HG03354 (cell line): ENCODE results near the gene NID2.

Experiments
- ATAC-seq: cut with Tn5 transposase; IDR thresholded peaks from one replicate; pipeline ENCODE4 v1.9.1; 2021; ENCODE audit warnings: mild to moderate bottlenecking; ENCODE audit not compliant: unreplicated experiment, poor library complexity, severe bottlenecking

The NID2 gene

DNA sequence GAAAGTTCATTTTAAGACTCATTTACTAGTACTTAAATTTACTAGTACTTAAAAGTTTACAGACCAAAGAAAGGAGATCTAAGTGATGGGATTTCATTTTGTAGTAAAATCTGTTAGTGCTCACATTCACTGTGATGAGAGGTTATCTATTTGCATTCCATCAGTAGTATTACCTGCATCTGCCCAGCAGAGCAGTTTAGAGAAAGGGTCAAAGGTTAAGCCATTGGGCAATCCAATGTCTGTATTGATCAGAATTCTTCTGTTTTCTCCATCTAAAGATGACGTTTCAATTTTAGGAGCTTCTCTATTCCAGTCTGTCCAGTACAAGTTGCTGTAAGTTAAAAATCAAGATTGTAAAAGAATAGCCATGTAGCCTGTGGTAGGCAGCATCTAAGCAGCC is 61.2 kb downstream of the NID2 start:
- ATAC-seq, result no peak

DNA sequence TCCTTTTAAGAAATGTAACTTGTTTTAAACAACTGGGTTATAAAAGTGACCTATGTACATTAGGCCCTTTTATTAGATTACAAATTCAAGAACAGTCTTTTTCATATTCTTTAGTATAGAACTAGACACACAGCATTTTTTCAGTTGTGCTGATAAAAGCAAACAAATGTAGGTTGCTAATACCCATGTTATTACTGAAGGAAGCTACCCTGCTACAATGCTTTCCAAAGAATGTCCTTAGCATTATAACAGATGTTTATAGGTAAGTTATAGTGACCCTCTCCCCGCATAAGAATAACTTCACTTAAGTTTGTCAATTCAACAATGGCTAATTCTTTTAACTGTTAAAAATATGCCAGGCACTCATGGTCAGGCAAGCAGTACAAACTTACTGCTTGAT is 61.6 kb downstream of the NID2 start:
- no peak for ATAC-seq

DNA sequence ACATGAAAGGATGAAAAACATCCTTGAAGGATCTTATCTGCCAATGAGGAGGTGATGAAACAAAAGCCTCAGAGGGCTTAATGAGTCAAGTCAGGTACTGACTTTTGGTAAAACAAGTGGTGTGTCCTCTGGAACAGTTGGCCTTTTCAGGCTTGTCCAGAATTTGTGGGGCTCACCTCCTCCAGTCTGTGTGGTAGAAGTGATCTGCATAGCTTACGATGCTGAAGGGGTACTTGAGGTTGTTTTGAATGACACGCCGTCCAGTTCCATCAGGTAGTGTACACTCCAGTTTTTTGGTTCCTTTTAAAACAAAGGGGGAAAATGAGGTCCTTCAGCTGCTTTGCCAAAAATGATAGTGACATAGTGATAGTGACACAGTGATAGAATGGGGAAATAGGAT is 62.5 kb downstream of the NID2 start:
- no peak for ATAC-seq

DNA sequence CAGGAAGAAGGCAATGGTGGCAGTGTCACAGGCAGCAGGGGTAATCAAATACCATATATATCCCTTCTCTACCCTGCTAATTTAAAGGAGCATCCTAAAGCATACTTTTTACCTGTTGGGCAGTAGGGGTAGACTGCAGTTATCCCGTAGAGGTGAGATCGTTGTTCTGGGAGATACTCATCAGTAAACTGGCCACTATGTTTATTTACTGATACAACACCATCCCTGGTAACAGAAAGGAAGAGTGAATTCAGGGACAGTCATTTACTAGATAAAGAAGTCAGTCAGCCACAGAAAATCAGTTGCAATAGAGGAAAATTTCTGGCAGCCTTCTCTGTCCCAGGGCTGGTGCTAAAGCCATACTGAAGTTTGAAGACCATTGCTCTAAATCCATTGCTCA is 63.2 kb downstream of the NID2 start:
- ATAC-seq, result no peak

DNA sequence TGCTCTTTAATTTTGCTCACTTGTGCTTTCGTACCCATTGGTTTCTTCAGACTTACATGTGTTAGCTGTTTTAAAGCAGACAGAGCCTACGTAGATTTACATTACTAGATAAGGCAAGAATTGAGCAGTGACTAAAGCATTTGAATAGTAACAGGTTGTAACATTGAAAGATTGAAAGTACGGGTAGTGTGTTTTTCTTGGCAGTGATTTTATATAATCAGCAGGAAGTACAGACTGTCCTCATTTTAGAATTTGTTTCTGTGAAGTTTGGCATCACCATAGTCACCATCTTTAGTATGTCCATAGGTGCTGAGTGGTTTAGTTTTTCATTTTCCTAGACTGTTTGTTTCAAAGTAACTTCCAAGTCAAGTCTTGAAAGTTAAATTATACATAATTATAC is 65.5 kb downstream of the NID2 start:
- ATAC-seq, result no peak

DNA sequence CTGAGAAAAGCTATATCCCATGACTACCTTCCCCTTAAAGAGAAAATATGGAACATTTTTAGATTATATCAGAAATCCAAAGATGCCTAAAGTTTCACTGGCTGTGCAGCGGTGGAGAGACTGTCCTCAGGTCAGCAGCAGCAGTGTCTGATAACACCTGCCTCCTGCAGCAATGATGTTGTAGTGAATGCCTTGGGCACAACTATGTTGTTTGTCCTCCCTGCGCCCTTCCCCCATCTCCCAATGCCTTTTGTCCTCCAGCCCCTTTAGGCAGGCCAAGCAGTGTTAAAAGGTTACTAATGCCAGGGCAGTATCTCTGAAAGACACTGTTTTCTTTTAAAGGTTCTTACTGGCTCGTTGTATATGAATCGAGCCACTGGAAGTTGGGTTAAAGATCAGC is 66.3 kb downstream of the NID2 start:
- no peak for ATAC-seq

DNA sequence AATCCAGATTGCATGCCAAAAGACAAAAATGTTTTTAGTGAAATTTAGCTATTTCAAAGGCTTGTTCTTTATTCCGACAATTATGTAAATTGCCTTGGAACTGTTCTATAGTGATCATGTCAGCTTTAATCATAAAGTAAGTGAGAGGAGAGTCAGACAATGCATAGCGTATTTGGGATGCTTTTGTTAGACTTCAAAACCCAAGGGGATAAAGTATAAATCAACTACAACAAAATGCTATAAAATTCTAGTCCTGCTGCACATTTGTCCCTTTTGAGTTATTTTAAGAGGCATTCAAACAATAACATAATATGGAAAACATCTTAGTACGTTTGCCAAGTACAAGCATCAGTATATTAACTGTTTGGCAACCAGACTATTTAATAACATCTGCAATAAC is 68.2 kb downstream of the NID2 start:
- ATAC-seq, result no peak

DNA sequence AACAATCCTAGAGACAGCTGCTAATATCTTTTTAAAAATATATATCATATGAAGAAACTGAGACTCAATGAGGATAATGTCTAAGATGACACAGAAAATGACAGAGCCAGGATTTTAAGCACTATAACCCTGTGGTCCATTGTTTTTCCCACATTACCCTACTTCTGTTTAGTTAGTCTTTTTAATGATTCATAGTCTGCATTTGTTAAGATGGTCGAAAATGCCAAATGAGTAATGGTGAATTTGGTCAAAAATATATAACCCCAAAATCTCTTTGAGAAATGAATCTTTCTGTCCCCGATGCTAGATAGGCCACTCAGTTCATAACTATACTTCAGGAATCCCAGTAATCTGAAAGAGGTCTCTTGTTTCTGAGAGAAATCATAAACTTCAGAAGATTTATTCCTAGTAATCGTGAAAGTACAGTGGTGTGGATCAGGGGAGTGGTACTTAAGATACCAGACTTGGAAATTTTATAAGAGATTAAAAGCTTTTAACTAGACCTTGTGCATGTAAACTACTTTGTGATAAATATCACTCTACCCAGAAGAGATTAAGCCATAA is 68.8 kb downstream of the NID2 start:
- no peak for ATAC-seq

DNA sequence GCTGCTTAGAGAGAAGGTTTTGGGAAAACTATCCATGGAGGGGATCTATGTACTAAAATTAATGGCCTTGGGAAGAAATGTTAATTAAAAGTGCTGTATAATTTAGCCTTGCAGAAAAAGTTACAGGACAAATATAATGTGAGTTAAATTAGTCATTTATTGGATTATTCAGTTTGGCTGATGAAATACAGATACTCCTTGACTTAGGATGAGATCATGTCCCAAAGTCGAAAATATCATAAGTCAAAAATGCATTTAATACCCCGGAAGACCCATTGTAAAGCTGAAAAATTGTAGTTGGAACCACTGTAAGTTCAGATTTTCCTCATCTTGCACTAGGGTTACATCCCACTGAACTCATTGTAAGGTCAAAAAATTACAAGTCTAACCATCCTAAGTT is 69.8 kb downstream of the NID2 start:
- ATAC-seq, result no peak

DNA sequence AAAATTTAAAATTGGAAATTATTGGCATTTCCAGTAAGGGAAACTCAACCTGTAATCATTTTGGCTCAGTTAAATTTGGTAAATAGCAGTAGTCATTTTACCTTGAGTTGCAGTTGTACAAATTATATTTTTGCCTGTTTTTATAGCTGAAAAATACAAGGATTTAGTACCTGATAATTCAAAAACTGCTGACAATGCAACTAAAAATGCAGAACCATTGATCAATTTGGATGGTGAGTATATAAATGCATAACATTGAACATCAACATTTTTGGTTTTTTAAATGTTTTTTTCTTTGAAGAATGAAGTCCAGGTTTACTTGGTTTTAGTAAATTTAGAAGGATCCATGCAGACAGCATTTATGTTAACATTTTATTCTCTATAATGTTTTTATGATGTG is 70.5 kb downstream of the NID2 start:
- no peak for ATAC-seq

DNA sequence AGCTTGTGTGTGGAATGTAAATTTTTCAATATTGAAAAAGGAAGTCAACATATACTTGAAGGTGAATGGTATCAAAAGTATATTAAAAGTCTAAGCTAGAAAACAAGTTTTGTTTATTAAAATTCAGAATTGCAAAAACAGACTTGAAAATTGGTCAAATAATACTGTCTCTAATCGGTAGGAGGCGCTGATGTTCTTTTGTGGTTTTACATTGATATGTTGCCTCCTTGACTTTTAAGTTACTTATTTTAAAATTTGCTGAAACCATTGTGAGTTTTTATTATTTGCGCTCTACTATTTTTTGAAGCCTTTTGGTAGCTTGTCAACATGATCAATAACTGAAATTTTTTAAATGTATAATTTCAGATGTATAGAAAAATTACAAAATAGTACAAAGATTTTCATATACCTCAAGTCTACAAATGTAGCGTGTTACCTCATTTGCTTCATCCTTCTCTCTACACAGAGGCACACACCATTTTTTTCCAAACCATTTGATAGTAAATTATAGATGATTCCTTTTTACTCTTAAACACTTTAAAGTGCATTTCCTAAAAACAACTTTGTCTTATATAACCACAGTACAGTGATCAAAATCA is 72.6 kb downstream of the NID2 start:
- no peak for ATAC-seq

DNA sequence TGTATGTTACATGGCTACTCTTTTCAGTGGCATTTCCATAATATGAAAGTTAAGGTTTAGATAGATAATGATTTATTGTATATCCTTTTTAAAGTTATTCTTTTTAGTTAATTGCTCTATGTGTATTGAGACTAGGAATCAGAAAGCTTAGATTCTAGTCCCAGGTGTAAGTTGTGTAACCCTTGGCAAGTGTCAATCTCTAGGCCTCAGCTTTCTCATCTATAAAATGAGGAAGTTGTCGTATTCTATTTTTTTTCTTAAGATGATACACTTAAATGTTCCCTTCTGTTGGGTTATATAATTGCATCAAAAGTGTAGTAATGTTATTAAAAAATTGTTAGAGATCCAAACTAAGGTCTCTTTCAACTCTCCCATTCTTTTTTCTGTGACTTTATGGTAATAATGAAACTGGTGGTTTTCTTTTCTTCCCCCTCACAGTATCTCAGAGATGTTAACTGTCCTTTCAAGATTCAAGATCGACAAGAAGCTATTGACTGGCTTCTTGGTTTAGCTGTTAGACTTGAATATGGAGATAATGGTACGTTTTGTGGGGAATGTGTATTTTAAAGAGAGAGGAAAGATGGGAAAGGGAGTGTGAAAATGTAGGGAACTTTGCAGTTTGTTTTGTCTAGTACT is 75.5 kb downstream of the NID2 start:
- no peak for ATAC-seq

DNA sequence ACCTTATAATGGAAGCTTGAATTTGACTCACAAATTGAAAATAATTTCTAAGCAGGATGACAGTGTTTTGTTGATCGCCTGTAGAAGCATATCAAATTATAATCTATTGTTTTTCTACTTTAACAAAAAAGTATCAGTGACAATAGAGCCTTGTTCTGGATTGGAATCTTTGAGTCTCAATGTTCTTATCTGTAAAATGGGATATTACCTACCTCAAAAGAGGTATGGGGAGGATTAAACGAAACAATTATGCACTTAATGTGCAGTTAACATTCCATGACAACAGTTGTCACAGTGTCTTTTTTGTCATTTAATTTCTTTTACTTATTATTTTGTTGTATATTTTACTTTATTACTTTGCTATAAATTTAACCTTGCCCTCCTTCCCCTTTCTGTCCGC is 78.4 kb downstream of the NID2 start:
- no peak for ATAC-seq

DNA sequence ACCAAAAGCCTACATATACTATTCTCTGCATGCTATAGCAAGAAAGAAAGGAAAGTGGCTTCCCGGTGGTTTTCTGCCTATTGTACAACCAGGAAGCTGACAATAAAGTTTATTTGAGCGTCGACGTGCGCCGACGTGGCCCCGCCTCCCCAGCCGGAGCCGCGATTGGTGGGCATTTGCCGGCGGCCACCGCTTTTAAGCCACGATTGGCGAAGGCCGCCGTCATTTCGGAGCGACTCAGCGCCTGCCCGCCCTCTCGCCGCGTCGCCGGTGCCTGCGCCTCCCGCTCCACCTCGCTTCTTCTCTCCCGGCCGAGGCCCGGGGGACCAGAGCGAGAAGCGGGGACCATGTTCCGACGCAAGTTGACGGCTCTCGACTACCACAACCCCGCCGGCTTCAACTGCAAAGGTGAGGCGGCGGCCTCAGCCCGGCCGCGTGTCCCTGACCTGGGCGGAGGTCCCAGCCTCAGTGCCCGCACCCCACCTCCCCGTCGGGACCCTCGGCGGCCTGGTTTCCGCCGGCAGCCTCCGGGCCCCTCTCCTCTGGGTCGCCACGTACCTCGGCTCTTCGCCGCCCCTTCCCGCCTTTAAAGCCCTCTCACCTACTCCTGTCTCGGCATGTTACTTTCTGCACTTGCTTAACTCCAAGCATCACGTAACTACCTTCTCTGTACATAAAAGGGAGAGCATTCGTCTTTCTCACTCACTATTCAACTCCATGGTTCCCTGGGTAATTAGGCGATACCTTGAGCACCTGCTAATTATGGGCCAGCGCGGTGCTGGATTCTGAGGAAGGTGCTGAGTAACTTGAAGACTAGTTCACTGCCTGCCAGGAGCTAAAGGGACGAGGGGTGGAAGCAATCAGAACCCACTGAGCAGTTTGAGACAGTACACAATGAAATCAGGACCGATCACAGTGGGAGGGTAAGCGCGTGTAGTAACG is 79.3 kb downstream of the NID2 start, which contains the start of gene RTRAF:
TSS of gene RTRAF (plus strand) at position 254 of the 942 bp plus-strand sequence. CDS start at position 348, 94 bp downstream.
- peak; percentile 98 for ATAC-seq

DNA sequence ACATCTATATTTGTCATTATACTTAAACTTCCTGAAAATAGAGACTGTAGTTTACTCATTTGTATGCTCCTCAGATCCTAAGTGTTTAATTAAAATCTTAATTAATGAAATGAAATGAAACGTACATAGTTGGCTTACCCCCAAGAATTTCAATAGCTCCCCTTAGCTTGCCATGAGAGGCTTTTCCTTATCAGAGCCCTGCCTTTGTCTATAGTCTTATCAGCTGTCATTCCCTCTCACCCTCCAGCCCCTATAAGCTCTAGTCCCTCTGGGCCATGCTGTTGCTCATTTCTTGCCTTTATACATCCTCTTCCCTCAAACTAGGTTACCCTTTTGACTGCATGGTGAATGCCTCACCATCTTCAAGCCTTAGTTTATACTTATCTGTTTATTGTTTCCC is 80.6 kb downstream of the NID2 start:
- no peak for ATAC-seq

DNA sequence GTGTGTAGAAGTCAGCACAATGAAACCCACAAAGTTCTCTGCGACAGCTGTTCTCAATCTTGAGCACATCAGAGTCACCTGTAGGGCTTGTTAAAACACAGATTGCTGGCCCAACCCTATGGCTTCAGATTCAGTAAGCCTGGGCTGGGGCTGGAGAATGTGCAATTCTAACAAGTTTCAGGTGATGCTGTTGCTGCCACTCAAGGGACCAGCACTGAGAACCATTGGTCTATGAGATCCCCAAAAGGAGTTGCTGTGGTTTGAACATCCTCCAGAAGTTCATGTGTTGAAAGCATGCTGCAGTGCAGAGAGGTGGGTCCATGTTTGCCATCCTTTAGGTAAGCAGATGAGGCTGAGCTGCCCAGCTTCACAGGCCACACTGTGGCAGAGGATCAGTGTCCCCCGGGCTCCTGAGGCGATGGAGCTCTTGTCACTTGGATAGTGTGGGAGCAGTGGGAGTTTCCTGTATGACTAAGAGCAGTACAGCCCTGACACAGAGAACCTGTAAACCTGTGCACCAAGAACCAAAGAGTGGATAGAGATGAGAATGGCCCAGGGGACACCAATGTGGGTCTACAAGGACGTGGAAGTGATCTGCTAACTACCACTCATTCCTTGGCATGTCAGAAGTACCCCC is 87.5 kb downstream of the NID2 start:
- peak; percentile 58 for ATAC-seq

DNA sequence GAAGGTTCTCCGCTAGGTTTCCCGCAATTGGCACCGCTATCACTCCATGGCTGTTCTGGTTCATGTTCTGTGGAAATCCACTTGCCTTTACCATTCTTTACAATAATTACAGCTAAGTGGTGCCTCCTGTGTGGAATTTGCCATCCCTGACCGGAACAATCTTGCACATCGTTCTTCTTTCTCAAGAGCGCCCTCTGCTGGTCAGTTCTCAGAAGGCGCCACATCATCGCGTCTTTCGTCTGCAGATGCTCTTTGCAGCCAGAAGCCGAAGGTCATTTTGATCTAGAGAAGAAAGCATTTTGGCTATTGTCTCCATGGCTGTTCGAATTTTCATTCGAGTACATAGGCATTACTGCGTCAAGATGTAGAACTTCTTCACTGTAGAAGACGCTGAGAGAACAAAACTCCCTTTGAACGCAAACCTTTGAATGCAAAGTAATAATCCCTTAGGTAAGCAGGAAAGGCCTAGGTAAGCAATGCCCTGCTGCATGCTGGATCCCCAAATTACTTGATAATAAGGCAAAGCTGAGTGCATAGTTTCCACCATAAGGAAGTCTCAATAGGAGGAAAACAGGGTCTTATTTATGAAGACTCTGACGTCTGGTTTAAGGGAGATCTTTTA is 89.7 kb downstream of the NID2 start:
- ATAC-seq, result peak; percentile 74

DNA sequence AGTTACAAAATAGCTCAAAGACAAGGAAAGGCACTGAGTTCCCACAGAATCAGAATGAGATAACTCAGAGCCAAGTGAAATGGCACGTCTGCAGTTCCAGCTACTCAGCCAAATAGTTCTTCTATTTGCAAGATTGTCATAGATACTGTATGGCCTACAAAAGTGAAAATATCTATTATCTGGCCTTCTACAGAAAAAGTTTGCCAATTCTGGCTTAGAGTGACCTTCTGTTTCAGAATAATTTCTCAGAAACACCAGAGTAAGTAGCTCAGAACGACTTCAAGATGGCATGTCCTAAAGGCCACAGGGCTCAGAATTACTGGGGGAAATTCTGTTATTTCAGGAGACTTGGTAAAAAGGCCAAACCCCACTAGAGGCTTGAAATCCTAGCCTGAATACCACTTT is 90.2 kb downstream of the NID2 start:
- ATAC-seq, result no peak

DNA sequence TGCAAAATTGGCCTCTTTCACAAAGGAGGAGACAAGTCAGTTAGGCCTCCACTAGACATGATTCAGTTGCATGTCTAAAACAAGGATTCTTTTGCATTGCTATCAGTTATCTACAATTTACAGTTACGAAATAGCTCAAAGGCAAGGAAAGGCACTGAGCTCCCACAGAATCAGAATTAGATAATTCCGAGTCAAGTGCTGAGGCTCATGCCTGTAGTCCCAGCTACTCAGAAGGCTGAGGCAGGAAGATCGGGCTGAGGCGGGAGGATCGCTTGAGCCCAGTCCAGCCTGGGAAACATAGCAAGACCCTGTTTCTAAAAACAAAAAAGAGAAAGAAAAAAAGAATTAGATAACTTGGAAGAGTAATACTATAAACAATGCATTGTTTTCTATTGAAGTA is 91.8 kb downstream of the NID2 start:
- no peak for ATAC-seq

DNA sequence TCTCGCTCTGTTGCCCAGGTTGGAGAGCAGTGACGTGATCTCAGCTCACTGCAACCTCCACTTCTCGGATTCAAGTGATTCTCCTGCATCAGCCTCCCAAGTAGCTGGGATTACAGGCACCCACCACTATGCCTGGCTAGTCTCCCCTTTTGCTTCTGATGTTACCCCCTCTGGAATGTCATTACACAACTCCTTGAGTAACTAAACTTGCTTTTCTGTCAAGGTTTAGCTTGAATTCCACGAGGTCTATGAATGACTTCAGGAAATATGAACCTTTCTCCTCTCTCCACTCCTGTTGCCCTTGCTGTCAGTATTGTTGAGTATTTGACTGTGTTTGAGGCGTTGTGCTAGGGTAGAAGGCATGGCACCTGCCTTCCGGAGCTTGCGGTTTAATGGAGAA is 96.3 kb downstream of the NID2 start:
- ATAC-seq, result no peak
